ENCODE results near the gene CSMD2. TPM values are rescaled to one million over a fixed set of nuclear protein-coding genes. Genes with fewer than 3 reads are reported as not detected.
"Not testable (repeated sequence)": the region's sequence is repeated elsewhere in the genome, so short reads cannot be mapped to it uniquely, and the experiment has no call there.

CSMD2 gene
- total RNA-seq, 1 donor from 2014 or later, result 0.22 TPM

GRCh38 chr1:34122080-34122932, 42.7 kb downstream of the CSMD2 start:
- ATAC-seq (no peak), DNase-seq (no peak)
- intact Hi-C loops (cut with micrococcal nuclease), result no loop called here

- intact Hi-C loops (cut with micrococcal nuclease), result no loop called here
- ATAC-seq, result no peak
- no peak for DNase-seq
Measured at GRCh38 chr1:34115233-34115632, 49.8 kb downstream of the CSMD2 start.

GRCh38 chr1:34113887-34114286, 51.1 kb downstream of the CSMD2 start:
- DNase-seq, result no peak
- ATAC-seq, result no peak
- intact Hi-C loops (cut with micrococcal nuclease), result loop anchor here (5.0 kb wide), 1 partner anchor 633 kb away; no protein-coding TSS in a partner anchor

- DNase-seq, result peak; percentile 40
- ATAC-seq, result peak; percentile 75
- intact Hi-C loops (cut with micrococcal nuclease), result loop anchor here (5.0 kb wide), 1 partner anchor 634 kb away; no protein-coding TSS in a partner anchor
Measured at GRCh38 chr1:34113362-34113761, 51.7 kb downstream of the CSMD2 start.

GRCh38 chr1:34108711-34109110, 56.3 kb downstream of the CSMD2 start:
- intact Hi-C loops (cut with micrococcal nuclease), result no loop called here
- no peak for ATAC-seq

GRCh38 chr1:34108269-34108668, 56.8 kb downstream of the CSMD2 start:
- intact Hi-C loops (cut with micrococcal nuclease), result no loop called here

More at GRCh38 chr1:34108711-34109110, 56.3 kb downstream of the CSMD2 start:
- no peak for DNase-seq

GRCh38 chr1:34101151-34101550, 63.9 kb downstream of the CSMD2 start:
- no peak for ATAC-seq
- intact Hi-C loops (cut with micrococcal nuclease), result no loop called here
- no peak for DNase-seq

More at GRCh38 chr1:34108269-34108668, 56.8 kb downstream of the CSMD2 start:
- DNase-seq (no peak), ATAC-seq (no peak)

- no peak for ATAC-seq
Measured at GRCh38 chr1:34100332-34100731, 64.7 kb downstream of the CSMD2 start.

GRCh38 chr1:34092399-34092798, 72.6 kb downstream of the CSMD2 start:
- ATAC-seq; intact Hi-C loops (cut with micrococcal nuclease); DNase-seq: not testable (repeated sequence)

More at GRCh38 chr1:34100332-34100731, 64.7 kb downstream of the CSMD2 start:
- intact Hi-C loops (cut with micrococcal nuclease), result no loop called here
- DNase-seq, result no peak

GRCh38 chr1:34089731-34090130, 75.3 kb downstream of the CSMD2 start:
- DNase-seq, result no peak
- ATAC-seq, result no peak
- intact Hi-C loops (cut with micrococcal nuclease), result no loop called here

GRCh38 chr1:34087986-34088385, 77.0 kb downstream of the CSMD2 start:
- ATAC-seq, result no peak
- intact Hi-C loops (cut with micrococcal nuclease), result no loop called here
- DNase-seq, result no peak

- no peak for ATAC-seq
- intact Hi-C loops (cut with micrococcal nuclease), result no loop called here
- DNase-seq, result no peak
Measured at GRCh38 chr1:34086561-34086960, 78.5 kb downstream of the CSMD2 start.

GRCh38 chr1:34083974-34084373, 81.1 kb downstream of the CSMD2 start:
- DNase-seq (no peak), ATAC-seq (no peak)
- intact Hi-C loops (cut with micrococcal nuclease), result no loop called here

- intact Hi-C loops (cut with micrococcal nuclease), result not testable (repeated sequence)
Measured at GRCh38 chr1:34082085-34082670, 82.9 kb downstream of the CSMD2 start.

GRCh38 chr1:34078383-34078782, 86.6 kb downstream of the CSMD2 start:
- intact Hi-C loops (cut with micrococcal nuclease), result no loop called here
- no peak for DNase-seq

More at GRCh38 chr1:34082085-34082670, 82.9 kb downstream of the CSMD2 start:
- not testable (repeated sequence) for ATAC-seq, DNase-seq

GRCh38 chr1:34075576-34075975, 89.5 kb downstream of the CSMD2 start:
- intact Hi-C loops (cut with micrococcal nuclease), result no loop called here
- ATAC-seq (no peak), DNase-seq (no peak)

More at GRCh38 chr1:34078383-34078782, 86.6 kb downstream of the CSMD2 start:
- no peak for ATAC-seq

GRCh38 chr1:34073028-34073695, 91.9 kb downstream of the CSMD2 start:
- intact Hi-C loops (cut with micrococcal nuclease), result no loop called here
- no peak for ATAC-seq
- DNase-seq, result no peak

GRCh38 chr1:34070201-34070836, 94.7 kb downstream of the CSMD2 start:
- no peak for DNase-seq
- intact Hi-C loops (cut with micrococcal nuclease), result no loop called here
- no peak for ATAC-seq

GRCh38 chr1:34066981-34067603, 97.9 kb downstream of the CSMD2 start:
- DNase-seq, result no peak
- no peak for ATAC-seq
- intact Hi-C loops (cut with micrococcal nuclease), result no loop called here

Measured in left ventricle myocardium superior (tissue), 1 donor.